NCI-H748 (cell line): ENCODE measurements around the gene ALLC.
"Not testable (repeated sequence)": the region's sequence is repeated elsewhere in the genome, so short reads cannot be mapped to it uniquely, and the experiment has no call there.

Experiments used
- DNase-seq: peaks from one replicate; lab custom pipeline; 2025; ENCODE audit not compliant: unreplicated experiment; lab: John Stamatoyannopoulos, UW

The ALLC gene

GRCh38 chr2:3626118-3626811 lies 31.7 kb upstream of the ALLC start:
- no peak for DNase-seq

DNA sequence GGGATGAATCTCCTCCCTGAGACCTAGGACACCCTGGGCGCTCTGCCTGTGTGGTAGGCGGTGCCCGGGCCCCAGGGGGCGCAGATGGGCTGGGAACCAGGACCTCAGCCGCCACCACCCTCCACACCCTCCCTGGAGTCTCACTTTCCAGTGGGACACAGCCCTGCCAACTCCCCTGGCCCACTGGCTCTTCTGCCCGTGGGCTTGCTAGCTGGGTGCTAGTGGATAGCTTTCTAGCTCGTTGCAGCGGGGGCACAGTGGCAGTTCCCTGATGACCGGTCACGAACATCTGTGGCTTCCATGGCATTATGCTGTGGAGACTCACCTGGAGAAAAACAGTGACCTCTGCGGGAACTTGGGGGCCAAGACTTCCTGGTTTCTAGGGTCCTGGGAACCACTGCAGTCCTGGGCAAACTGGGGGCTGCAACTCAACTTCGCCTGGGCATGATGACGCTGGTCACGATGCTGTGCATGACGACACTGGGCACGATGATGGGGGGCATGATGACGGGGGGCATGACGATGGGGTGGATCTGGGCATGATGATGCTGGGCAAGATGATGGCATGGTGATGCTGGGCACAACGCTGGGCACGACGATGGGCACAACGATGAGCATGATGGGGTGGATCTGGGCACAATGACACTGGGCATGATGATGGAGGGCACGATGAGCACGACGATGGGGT lies 31.0 kb upstream of the ALLC start:
- DNase-seq = no peak

DNA sequence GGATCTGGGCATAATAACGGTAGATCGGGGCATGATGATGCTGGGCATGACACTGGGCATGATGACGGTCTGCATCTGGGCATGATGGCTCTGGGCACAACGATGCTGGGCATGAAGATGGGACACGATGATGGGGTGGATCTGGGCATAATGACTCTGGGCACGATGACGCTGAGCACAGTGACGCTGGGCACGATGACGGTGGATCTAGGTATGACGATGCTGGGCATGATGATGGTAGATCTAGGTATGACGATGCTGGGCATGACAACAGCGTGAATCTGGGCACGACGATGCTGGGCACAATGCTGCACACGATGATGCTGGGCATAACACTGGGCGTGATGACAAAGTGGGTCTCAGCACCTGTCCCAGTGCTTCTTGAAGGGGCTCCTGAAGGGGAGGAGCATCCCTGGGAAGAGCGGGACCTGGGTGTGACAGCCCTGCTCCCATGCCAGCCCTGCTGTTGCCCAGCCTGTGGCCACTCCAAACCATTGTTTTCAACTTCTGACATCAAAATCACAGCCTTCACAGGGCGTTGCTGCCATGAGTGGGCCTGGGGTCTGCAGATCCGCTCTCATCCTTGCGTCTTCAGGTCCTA lies 30.4 kb upstream of the ALLC start:
- DNase-seq = no peak

GRCh38 chr2:3628241-3628679 lies 29.7 kb upstream of the ALLC start:
- no peak for DNase-seq

DNA sequence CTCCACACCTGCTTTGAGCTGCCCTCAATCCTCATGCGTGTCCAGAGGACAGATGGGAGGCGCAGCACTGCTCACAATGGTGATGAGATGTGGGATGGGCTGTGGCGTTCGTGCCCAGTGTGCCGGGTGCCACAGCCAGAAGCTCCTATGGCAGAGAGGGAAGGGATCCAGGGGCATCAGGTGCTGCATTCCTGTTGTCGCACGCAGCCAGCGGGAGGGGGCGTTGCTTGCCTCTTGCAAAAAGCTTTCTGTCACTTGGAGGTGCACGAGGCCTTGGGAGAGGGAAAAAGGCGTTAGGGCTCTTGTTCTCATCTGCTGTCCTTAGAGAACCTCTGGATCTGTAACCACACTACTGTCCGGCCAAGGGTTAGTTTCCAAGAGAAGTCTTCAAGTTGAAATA lies 29.2 kb upstream of the ALLC start:
- DNase-seq = no peak

GRCh38 chr2:3630631-3631030 lies 27.4 kb upstream of the ALLC start:
- no peak for DNase-seq

- no peak for DNase-seq
Measured at GRCh38 chr2:3631161-3631850, 26.7 kb upstream of the ALLC start.

GRCh38 chr2:3631851-3632659 lies 25.9 kb upstream of the ALLC start:
- no peak for DNase-seq

GRCh38 chr2:3633089-3633981 lies 24.7 kb upstream of the ALLC start:
- no peak for DNase-seq

- DNase-seq = no peak
Measured at GRCh38 chr2:3633982-3634595, 23.9 kb upstream of the ALLC start.

GRCh38 chr2:3634596-3635121 lies 23.3 kb upstream of the ALLC start:
- no peak for DNase-seq

DNA sequence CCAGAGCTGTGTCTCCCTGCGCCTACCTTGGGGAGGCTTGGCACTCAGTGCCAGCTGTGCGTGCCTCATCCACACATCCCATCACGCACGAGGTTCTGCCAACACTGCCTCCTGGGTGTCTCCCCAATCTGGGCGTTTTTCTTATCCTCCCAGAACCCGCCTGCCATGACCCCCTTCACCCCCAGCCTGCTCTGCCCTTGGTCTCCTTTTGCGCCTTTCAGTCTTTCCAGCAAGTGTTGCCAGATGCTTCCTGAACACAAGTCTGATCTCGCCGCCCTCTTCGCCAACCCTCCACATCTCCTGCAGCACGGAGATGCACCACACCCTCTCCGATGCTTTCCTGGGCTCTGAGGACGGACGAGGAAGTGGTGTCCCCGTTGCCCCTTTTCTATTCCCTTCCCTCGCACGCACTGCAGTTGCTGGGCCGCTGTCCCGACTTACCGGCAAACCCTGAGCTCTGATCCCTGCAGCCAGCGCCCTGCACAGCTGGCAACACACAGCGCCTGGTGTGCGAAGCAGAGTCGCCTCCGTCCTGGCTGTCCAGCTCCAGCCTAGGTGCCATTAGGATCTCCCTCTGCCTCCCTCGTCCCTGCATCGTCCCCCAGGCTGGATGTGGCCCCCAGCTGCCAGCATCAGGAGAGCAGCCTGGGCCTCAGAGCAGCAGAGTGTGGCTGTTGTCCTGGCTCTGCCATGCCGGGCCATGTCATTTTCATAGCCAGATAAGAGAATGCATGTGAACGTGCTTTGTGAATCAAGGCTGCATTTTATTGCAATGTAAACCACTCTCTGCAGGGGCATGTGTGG lies 22.6 kb upstream of the ALLC start:
- no peak for DNase-seq

- DNase-seq = not testable (repeated sequence)
Measured at GRCh38 chr2:3635975-3636327, 22.0 kb upstream of the ALLC start.

GRCh38 chr2:3636586-3637310 lies 21.3 kb upstream of the ALLC start:
- DNase-seq = no peak

- no peak for DNase-seq
Measured at GRCh38 chr2:3637311-3637675, 20.7 kb upstream of the ALLC start.

- no peak for DNase-seq
Measured at GRCh38 chr2:3637692-3638455, 20.1 kb upstream of the ALLC start.

DNA sequence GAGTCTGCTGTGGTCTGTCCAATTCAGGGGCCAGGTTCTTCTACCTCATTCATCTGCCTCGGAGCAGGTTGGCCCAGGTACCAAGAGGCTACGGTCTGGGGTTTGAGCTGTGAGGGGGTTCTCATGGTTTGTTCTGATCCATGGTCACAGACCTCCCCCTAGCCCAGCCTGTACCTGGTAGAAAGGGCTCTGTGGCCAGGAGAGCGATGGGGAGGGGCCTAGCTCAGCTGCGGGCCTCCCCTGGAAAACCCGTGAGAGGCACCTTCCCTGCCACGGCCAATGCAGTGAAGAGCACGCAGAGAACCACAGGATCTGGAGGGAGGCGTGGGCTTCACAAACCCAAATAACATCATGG lies 19.6 kb upstream of the ALLC start:
- no peak for DNase-seq
